Measurements from ENCODE around the gene UBE3C.

Gene UBE3C

GRCh38 chr7:157188091-157188665 lies 49.5 kb downstream of the UBE3C start:
- no peak for DNase-seq

- DNase-seq, result no peak
Observed at GRCh38 chr7:157189405-157189804, 50.7 kb downstream of the UBE3C start.

DNA sequence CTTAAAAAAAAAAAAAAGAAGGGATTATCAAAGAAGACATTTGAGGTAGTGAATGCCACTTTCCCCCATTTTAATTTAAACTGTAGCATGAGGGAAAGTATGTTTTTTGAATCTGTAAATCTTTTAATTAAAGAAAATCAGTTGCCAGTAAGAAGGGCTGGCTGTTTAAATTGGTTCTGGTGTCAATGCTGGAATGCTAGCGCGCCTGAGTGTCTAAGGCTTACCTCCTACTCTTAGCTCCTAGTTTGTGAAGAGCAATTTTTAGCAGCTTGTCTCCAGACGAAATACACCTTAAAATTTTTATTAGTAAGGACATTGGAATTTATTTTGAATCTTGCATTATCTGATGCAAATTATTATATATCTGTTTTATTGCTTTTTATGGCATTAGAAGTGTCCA lies 54.1 kb downstream of the UBE3C start:
- DNase-seq, result no peak

DNA sequence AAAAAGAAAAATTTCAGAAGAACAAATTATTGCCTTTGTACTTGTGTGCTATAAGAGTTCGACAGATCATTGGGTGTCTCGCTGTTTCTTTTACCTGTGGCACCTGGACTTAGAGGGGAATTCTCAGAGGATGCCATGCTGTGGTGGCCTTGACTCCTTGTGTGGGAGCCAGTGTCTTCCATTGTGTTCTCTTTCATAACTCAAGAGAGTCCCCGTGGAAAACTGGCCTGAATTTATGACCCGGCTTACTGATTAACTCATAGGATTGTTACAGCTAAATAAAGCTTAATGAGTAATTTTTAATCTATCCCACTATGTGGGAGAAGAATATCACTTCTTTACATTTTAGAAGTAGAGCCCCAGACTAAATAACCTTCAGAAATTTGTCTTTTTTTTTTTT lies 54.5 kb downstream of the UBE3C start:
- no peak for DNase-seq

- no peak for DNase-seq
Observed at GRCh38 chr7:157194948-157195347, 56.2 kb downstream of the UBE3C start.

- no peak for DNase-seq
Observed at GRCh38 chr7:157195868-157196267, 57.1 kb downstream of the UBE3C start.

- DNase-seq, result no peak
Observed at GRCh38 chr7:157204134-157204533, 65.4 kb downstream of the UBE3C start.

- DNase-seq, result no peak
Observed at GRCh38 chr7:157205438-157205837, 66.7 kb downstream of the UBE3C start.

- DNase-seq, result no peak
Observed at GRCh38 chr7:157208571-157209413, 70.1 kb downstream of the UBE3C start.

DNA sequence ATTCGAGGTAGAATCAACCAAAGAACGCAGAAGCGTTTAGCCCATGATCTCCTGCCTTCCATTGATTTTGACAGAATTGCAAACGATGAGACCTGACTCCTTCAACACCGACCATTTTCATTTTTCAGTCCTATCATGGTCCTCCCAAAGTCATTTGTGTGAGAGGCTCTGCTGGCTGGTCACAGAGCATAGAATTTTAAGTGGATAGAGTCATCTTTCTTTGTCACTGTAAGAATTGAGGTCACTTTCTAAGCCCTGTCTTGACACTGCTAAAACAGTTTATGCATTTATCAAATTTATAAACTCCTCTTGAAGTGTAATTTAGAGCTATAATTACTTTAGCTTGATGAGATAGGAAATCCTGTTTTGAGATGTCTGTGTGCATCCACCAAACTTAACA lies 72.0 kb downstream of the UBE3C start:
- no peak for DNase-seq

- DNase-seq, result peak; percentile 58
Observed at GRCh38 chr7:157211690-157212089, 73.0 kb downstream of the UBE3C start.

DNA sequence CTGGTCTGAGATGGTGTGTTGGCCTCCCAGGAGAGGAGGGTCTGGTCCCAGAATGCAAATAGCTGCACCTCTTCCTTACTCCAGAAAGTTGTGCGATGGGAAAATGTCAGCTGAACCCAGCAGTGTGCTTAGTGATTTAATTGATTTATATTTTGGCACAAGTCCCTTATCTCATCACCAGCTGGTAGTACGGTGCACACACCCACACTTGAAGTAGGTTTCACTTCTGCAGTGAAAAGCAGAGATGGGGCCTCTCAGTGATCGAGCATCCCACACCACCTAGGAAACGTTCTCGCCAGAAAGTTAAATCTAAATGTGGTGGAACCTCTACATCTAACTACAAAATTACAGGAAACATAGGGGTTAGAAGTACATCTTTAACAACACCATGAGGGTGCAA lies 80.4 kb downstream of the UBE3C start:
- DNase-seq, result no peak

- DNase-seq, result no peak
Observed at GRCh38 chr7:157220916-157221569, 82.3 kb downstream of the UBE3C start.

GRCh38 chr7:157222687-157223086 lies 84.0 kb downstream of the UBE3C start:
- DNase-seq, result no peak

GRCh38 chr7:157224627-157225026 lies 85.9 kb downstream of the UBE3C start:
- DNase-seq, result no peak

DNA sequence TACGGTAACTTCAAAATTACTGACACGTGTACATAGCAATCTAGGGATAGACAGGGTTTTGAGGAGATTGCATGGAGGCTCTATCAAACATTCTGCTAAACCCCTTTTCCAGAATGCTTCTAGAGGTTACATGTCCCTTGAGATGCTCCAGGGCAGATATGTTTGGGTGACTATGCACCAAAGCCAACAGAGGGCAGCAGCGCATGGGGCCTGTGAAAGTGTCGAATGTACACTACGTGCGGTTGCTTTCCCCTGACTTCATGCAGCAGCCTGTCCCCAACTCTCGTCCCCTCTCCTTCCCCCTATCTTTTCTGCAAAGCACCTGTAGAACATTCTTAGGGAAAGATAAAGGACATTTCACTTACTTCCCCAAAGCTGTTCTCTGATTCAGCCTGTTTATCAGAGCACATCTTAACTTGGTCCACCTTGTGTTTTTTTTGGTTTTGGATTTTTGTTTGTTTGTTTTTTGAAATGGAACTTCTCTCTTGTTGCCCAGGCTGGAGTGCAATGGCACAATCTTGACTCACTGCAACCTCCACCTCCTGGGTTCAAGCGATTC lies 90.2 kb downstream of the UBE3C start:
- no peak for DNase-seq

- no peak for DNase-seq
Observed at GRCh38 chr7:157233677-157234076, 95.0 kb downstream of the UBE3C start.

- no peak for DNase-seq
Observed at GRCh38 chr7:157234271-157234670, 95.5 kb downstream of the UBE3C start.

GRCh38 chr7:157235357-157236333 lies 96.9 kb downstream of the UBE3C start:
- no peak for DNase-seq

DNA sequence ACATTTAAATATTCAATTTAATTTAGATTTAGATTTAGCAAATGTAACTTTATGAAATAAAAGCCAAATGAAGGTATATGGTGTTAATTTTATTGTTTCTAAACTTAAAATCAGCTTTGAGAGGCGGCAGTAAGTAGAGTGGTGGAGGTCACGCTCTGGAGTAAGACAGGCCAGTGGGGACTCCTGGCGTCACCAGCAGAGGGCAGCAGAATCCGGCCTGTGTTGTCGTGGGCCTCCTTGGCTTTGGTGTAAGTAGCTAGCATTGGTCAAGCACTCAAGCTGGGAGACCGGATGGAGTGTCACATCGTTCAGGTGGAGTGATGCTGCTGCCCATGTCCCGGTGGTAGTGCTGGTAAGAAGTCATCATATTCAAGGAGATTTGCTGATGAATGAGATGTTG lies 99.4 kb downstream of the UBE3C start:
- DNase-seq, result no peak

DNA sequence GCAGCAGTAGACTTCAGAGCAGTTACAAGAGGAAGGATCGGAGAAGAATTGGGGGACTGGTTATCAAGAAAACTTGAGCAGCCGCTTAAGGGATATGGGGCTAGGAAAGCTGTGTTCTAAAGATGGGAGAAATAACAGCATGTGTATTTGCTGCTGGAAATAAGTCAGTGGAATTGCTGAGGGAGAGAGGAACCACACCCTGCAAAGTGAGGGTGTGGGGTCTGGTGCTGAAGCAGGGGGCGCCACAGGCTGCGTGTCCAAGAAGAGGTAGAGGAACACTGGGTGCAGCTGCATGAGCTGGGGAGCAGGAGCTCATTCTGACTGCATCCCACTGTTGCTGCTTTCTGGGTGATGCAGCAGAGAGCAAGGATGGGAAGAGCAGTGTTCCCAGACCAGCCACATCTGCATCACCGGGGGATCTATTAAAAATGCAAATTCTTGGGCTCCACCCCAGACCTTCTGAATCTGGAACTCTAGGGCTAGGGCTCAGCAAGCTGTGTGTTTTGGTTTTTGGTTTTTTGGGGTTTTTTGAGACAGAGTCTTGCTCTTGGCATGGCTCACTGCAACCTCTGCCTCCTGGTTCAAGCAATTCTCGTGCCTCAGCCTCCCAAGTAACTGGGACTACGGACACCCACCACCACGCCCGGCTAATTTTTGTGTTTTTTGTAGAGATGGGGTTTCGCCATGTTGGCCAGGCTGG lies 101.0 kb downstream of the UBE3C start:
- DNase-seq, result no peak

DNA sequence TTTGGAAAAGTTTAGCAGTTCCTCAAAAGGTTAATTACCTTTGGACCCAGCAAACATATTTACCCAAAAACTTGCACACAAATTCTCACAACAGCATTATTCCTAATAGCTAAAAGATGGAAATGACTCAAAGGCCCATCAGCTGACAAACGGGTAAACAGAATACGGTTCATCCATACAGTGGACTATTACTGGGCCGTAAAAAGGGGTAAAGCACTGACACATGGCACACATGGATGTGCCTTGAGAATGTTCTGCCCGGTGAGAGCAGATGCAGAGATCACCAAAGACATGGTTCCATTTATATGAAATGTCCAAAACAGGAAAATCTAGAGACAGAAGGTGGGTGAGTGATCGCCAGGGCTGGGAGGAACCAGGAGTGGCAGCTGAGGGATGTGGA lies 102.9 kb downstream of the UBE3C start:
- no peak for DNase-seq
